OCI-LY1 (cell line): ENCODE measurements around the gene HOXB6.

ENCODE experiments used
- H2AFZ ChIP-seq: fragments of 200-600 bp; sonication (generic), shearing (Covaris generic); 2 replicates; pipeline ENCODE4 v1.6.0; 2014; ENCODE audit warnings: antibody characterized with exemption, mild to moderate bottlenecking, low read length
- H3F3A ChIP-seq: fragments of 200-600 bp; sonication (generic), shearing (Covaris generic); 2 replicates; pipeline ENCODE4 v1.6.0; 2014; ENCODE audit warnings: mild to moderate bottlenecking, antibody characterized with exemption, low read length, moderate library complexity; ENCODE audit not compliant: insufficient read depth
- H3K27ac ChIP-seq: fragments of 200-600 bp; sonication (generic); 2 replicates; pipeline ENCODE4 v1.5.1; 2014; ENCODE audit warnings: low read length, mixed run types, mild to moderate bottlenecking, low read depth; ENCODE audit not compliant: poor library complexity, severe bottlenecking
- H3K27me3 ChIP-seq: fragments of 200-600 bp; sonication (generic); 2 replicates; pipeline ENCODE4 v1.6.0; 2014; ENCODE audit warnings: antibody characterized with exemption, mild to moderate bottlenecking, low read length, moderate library complexity; ENCODE audit not compliant: insufficient read depth
- H3K36me3 ChIP-seq: fragments of 200-600 bp; sonication (generic); 2 replicates; pipeline ENCODE4 v1.6.1; 2014; ENCODE audit warnings: mild to moderate bottlenecking, antibody characterized with exemption, low read length, moderate library complexity, mixed read lengths; ENCODE audit not compliant: insufficient read depth
- H3K4me1 ChIP-seq: fragments of 200-600 bp; sonication (generic); 2 replicates; pipeline ENCODE4 v1.5.1; 2014; ENCODE audit warnings: mild to moderate bottlenecking, low read length, moderate library complexity; ENCODE audit not compliant: insufficient read depth, severe bottlenecking
- H3K4me2 ChIP-seq: fragments of 200-600 bp; sonication (generic), shearing (Covaris generic); 2 replicates; pipeline ENCODE4 v1.6.1; 2014; ENCODE audit warnings: low read length
- H3K4me3 ChIP-seq: fragments of 200-600 bp; sonication (generic); 2 replicates; pipeline ENCODE4 v1.5.1; 2014; ENCODE audit warnings: low read length, low read depth, mild to moderate bottlenecking, mixed read lengths; ENCODE audit not compliant: poor library complexity, severe bottlenecking
- H3K79me2 ChIP-seq: fragments of 200-600 bp; shearing (Covaris generic); 2 replicates; pipeline ENCODE4 v1.6.1; 2016; ENCODE audit warnings: mixed run types, low read length, mixed read lengths; ENCODE audit not compliant: insufficient read depth
- H3K9ac ChIP-seq: fragments of 200-600 bp; sonication (generic), shearing (Covaris generic); 2 replicates; pipeline ENCODE4 v1.6.1; 2014; ENCODE audit warnings: mild to moderate bottlenecking, low read length, mixed read lengths
- H3K9me2 ChIP-seq: fragments of 200-600 bp; sonication (generic), shearing (Covaris generic); 2 replicates; pipeline ENCODE4 v1.6.1; 2014; ENCODE audit warnings: low read depth, mild to moderate bottlenecking, low read length, mixed read lengths
- H3K9me3 ChIP-seq: fragments of 200-600 bp; shearing (Covaris generic); 2 replicates; pipeline ENCODE4 v1.6.1; 2014; ENCODE audit warnings: low read length, mixed read lengths
- H4K20me1 ChIP-seq: fragments of 200-600 bp; sonication (generic), shearing (Covaris generic); 2 replicates; pipeline ENCODE4 v1.6.0; 2016; ENCODE audit warnings: mild to moderate bottlenecking, low read length; ENCODE audit not compliant: insufficient read depth
- CTCF ChIP-seq: fragments of 200-600 bp; sonication (generic), shearing (Covaris generic); IDR thresholded peaks from 2 replicates; pipeline ENCODE4 v1.5.1; 2017; ENCODE audit warnings: mild to moderate bottlenecking, antibody characterized with exemption, low read length, moderate library complexity, mixed read lengths
- EZH2 ChIP-seq: fragments of 200-600 bp; sonication (generic), shearing (Covaris generic); IDR thresholded peaks from 2 replicates; pipeline ENCODE4 v1.8.0; 2017; ENCODE audit warnings: borderline replicate concordance, mixed run types, mild to moderate bottlenecking, antibody characterized with exemption, low read length, moderate library complexity, mixed read lengths

Gene HOXB6

GRCh38 chr17:48551214-48551555 is 53.6 kb downstream of the HOXB6 start:
- no peak overlapping the region for H3K9ac ChIP-seq
- H3K79me2 ChIP-seq = no peaks in the 10 kb centered on the region
- H3K27ac ChIP-seq = no peak overlapping the region
- H3F3A ChIP-seq = no peaks in the 10 kb centered on the region
- H3K4me3 ChIP-seq = no peak overlapping the region
- no peaks in the 10 kb centered on the region for H4K20me1 ChIP-seq
- H2AFZ ChIP-seq = no peak overlapping the region
- H3K9me3 ChIP-seq = no peaks in the 10 kb centered on the region
- H3K27me3 ChIP-seq = no peaks in the 10 kb centered on the region
- no peak for TF ChIP-seq CTCF
- TF ChIP-seq EZH2 = no peak
- H3K4me2 ChIP-seq = no peak overlapping the region
- H3K9me2 ChIP-seq = no peaks in the 10 kb centered on the region
- H3K36me3 ChIP-seq = no peaks in the 10 kb centered on the region
- H3K4me1 ChIP-seq = no peaks in the 10 kb centered on the region

GRCh38 chr17:48550502-48551213 is 54.1 kb downstream of the HOXB6 start:
- no peak overlapping the region for H3K9ac ChIP-seq
- no peaks in the 10 kb centered on the region for H3F3A ChIP-seq
- H2AFZ ChIP-seq = no peak overlapping the region
- no peak overlapping the region for H3K4me2 ChIP-seq
- H3K36me3 ChIP-seq = no peaks in the 10 kb centered on the region
- no peak overlapping the region for H3K27ac ChIP-seq
- no peak for TF ChIP-seq CTCF
- no peak for TF ChIP-seq EZH2
- no peaks in the 10 kb centered on the region for H3K4me1 ChIP-seq
- H3K4me3 ChIP-seq = no peak overlapping the region
- H4K20me1 ChIP-seq = no peaks in the 10 kb centered on the region
- H3K27me3 ChIP-seq = no peaks in the 10 kb centered on the region
- H3K9me3 ChIP-seq = no peaks in the 10 kb centered on the region
- H3K9me2 ChIP-seq = no peaks in the 10 kb centered on the region
- no peaks in the 10 kb centered on the region for H3K79me2 ChIP-seq

GRCh38 chr17:48549914-48550501 is 54.8 kb downstream of the HOXB6 start:
- H3F3A ChIP-seq = no peaks in the 10 kb centered on the region
- H3K4me1 ChIP-seq = no peaks in the 10 kb centered on the region
- H3K4me3 ChIP-seq = no peak overlapping the region
- no peak overlapping the region for H3K4me2 ChIP-seq
- H3K9me3 ChIP-seq = no peaks in the 10 kb centered on the region
- H3K9ac ChIP-seq = no peak overlapping the region
- H2AFZ ChIP-seq = no peak overlapping the region
- H3K27me3 ChIP-seq = no peaks in the 10 kb centered on the region
- no peak for TF ChIP-seq CTCF
- TF ChIP-seq EZH2 = no peak
- no peaks in the 10 kb centered on the region for H3K9me2 ChIP-seq
- H3K27ac ChIP-seq = no peak overlapping the region
- H3K79me2 ChIP-seq = no peaks in the 10 kb centered on the region
- no peaks in the 10 kb centered on the region for H3K36me3 ChIP-seq
- H4K20me1 ChIP-seq = no peaks in the 10 kb centered on the region
